HEK293T (cell line): ENCODE results near the gene ATP1B2.

Source experiments
- ARNT ChIP-seq: fragments of 450-650 bp; IDR thresholded peaks from 2 replicates; pipeline ENCODE4 v1.6.1; 2017; ENCODE audit warnings: mild to moderate bottlenecking
- BHLHE40 ChIP-seq: fragments of 450-650 bp; IDR thresholded peaks from 2 replicates; pipeline ENCODE4 v1.6.1; 2016; ENCODE audit warnings: mild to moderate bottlenecking, moderate library complexity, borderline replicate concordance
- ELF4 ChIP-seq: fragments of 450-650 bp; IDR thresholded peaks from 2 replicates; pipeline ENCODE4 v1.6.1; 2017; ENCODE audit warnings: antibody characterized with exemption
- FOXA1 ChIP-seq: fragments of 450-650 bp; IDR thresholded peaks from 2 replicates; pipeline ENCODE4 v1.6.1; 2016; ENCODE audit warnings: mild to moderate bottlenecking
- FOXK2 ChIP-seq: fragments of 450-650 bp; IDR thresholded peaks from 2 replicates; pipeline ENCODE4 v1.6.1; 2016; ENCODE audit warnings: mild to moderate bottlenecking
- FOXM1 ChIP-seq: fragments of 450-650 bp; IDR thresholded peaks from 2 replicates; pipeline ENCODE4 v1.6.1; 2017; ENCODE audit warnings: mild to moderate bottlenecking, borderline replicate concordance
- HDGF ChIP-seq: fragments of 450-650 bp; IDR thresholded peaks from 2 replicates; pipeline ENCODE4 v1.6.1; 2017; ENCODE audit warnings: antibody characterized with exemption, borderline replicate concordance
- L3MBTL2 ChIP-seq: fragments of 450-650 bp; conservative IDR thresholded peaks from 2 replicates; pipeline ENCODE4 v1.6.1; 2016; ENCODE audit warnings: mild to moderate bottlenecking
- NFRKB ChIP-seq: fragments of 450-650 bp; IDR thresholded peaks from 2 replicates; pipeline ENCODE4 v1.6.1; 2016; ENCODE audit warnings: mild to moderate bottlenecking, moderate library complexity
- SP1 ChIP-seq: fragments of 450-650 bp; IDR thresholded peaks from 2 replicates; pipeline ENCODE4 v1.6.1; 2017
- SUZ12 ChIP-seq: fragments of 450-650 bp; IDR thresholded peaks from 2 replicates; pipeline ENCODE4 v1.6.1; 2016; ENCODE audit warnings: mild to moderate bottlenecking
- TARDBP ChIP-seq: fragments of 450-650 bp; IDR thresholded peaks from 2 replicates; pipeline ENCODE4 v1.6.1; 2016
- ZNF384 ChIP-seq: fragments of 450-650 bp; IDR thresholded peaks from 2 replicates; pipeline ENCODE4 v1.6.1; 2016
- TF ChIP-seq, protein P1 (sequence below): fragments of 450-650 bp; IDR thresholded peaks from 2 replicates; pipeline ENCODE4 v1.6.1; 2016

DNA sequence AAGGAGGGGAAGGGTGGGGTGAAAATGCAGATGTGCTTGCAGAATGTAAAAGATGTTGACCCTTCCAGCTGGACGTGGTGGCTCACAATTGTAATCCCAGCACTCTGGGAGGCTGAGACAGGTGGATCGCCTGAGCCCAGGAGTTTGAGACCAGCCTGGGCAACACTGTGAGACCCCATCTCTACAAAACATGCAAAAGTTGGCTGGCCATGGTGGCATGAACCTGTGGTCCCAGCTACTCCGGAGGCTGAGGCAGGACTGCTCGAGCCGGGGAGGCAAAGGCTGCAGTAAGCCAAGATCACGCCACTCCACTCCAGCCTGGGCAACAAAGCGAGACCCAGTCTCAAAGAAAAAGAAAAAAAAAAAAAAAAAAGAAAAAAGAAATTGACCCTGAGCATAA is 17.8 kb downstream of the ATP1B2 start:
- TF ChIP-seq FOXM1, result no peak
- no peak for TF ChIP-seq ELF4
- TF ChIP-seq SP1, result no peak
- no peak for TF ChIP-seq SUZ12
- no peak for TF ChIP-seq ARNT
- TF ChIP-seq NFRKB, result no peak
- TF ChIP-seq ZNF384, result no peak
- TF ChIP-seq L3MBTL2, result no peak
- TF ChIP-seq BHLHE40, result no peak
- TF ChIP-seq TARDBP, result no peak
- TF ChIP-seq, protein P1, sequence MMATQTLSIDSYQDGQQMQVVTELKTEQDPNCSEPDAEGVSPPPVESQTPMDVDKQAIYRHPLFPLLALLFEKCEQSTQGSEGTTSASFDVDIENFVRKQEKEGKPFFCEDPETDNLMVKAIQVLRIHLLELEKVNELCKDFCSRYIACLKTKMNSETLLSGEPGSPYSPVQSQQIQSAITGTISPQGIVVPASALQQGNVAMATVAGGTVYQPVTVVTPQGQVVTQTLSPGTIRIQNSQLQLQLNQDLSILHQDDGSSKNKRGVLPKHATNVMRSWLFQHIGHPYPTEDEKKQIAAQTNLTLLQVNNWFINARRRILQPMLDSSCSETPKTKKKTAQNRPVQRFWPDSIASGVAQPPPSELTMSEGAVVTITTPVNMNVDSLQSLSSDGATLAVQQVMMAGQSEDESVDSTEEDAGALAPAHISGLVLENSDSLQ, result no peak
- no peak for TF ChIP-seq HDGF
- TF ChIP-seq FOXK2, result no peak
- TF ChIP-seq FOXA1, result no peak
